ENCODE data around the gene NPLOC4.

The NPLOC4 gene

DNA sequence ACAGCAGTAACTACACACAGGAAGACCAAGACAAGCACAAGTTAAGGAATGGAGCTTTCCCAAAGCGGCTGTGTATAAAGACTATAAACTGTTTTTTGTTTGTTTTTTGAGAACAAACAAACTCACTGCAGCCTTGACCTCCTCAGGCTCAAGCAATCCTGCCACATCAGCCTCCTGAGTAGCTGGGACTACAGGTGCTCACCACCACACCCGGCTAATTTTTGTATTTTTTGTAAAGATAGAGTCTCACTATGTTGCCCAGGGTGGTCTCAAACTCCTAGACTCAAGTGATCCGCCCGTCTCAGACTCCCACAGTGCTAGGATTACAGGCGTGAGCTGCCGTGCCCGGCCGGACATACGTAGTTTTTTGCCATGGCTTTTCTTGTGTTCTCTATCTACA lies 23.5 kb upstream of the NPLOC4 start:
- DNase-seq, result no peak

DNA sequence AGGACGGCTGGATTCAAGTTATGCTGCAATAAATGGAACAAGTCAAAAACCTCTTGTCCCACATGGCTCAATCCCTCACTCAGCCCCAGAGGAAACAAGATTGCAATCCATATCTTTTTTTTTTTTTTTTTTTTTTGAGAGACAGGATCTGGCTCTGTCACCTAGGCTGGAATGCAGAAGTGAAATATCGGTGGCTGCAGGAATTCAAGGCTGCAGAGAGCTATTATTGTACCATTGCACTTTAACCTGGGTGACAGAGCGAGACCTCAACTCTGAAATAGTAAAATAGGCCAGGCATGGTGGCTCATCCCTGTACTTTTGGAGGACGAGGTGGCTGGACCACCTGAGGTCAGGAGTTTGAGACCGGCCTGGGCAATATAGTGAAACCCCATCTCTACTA lies 22.1 kb upstream of the NPLOC4 start:
- no peak for DNase-seq

DNA sequence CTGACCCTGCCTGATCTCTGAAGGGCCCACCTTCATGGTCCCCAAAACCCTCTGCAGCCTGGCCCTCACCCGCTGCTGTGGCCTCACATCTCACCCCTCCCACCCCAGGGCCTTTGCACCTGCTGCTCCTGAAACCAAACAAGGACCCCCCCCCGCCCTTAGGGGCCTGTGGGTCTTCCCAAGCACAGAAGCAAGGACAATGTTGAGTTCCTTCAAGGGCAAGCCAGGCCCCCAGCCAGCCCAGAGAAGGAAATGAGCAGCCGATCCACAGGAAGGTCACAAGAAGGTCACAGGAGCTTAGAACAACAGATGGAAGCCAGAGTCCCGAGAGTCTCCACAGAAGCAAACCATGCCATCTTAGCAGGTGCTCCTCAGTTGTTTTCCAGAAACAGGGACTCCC lies 19.9 kb upstream of the NPLOC4 start:
- no peak for DNase-seq

DNA sequence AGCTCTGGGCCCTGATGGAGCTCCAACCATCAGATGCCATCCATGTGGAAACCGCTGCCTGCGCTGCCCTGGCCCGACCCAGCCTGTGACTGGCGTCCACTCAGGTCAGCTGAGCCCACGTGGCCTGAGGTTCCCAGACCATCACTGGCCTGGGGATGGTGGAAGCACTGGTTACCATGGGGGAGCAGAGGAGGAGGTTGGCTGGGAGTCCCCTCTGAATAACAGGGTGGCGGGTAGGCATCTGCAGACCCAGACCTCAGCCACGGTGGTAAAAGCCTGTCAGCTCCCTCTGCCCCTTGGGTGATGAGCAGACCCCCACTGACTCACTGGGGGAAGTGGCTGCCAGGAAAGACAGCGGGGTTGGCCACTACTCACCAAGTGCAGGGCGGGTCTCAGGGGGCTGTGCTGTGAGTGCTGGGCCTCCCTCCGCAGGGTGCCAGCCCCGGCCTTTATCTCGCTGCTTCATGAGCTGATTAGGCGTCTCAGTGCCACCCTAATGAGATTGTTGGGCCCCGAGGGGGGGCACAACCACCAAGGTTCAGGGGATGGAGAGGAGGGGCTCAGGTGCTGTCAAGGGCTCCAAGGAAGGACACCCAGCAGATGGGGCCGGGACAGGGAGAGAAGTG lies 19.3 kb upstream of the NPLOC4 start, which contains the start of gene PDE6G:
Gene PDE6G (minus strand): TSS at position 425 of the 626 bp plus-strand sequence. CDS start 3,237 bp downstream, outside the sequence.
- DNase-seq, result peak; percentile 71

DNA sequence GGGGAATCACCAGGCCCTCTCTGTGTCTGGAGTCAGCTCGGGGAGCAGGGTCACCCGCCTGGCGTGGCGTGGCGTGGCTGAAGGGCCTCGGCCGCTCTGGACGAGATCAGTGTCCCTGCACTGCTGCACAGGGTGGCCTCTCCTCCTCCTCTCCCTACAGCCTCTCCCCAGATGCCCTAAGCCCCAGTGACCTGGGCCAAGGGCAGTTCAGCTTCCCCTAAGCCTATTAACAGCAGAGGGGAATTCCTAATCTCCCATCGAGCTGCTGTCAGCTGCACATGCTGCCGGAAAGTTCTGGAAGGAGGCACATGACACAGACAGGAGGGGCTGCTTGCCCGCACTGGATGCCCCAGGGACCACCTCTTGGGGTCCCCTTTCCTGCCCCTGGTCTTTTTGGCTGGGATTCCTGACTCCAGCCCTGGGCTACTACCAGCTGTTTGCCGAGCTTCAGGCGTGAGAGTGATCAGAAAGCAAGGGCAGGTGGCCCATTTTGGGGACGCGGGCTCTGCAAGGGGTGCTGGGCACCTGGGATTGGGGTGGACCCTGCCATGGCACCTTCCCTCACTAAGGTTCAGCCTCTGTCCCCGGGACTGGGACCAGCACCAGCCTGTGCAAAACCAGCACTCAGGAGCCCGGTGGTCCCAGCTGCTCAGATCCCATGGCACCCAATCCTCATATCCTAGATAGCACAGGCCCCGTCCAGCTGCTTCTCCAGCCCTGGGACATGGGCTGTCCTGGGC lies 18.6 kb upstream of the NPLOC4 start:
- no peak for DNase-seq

DNA sequence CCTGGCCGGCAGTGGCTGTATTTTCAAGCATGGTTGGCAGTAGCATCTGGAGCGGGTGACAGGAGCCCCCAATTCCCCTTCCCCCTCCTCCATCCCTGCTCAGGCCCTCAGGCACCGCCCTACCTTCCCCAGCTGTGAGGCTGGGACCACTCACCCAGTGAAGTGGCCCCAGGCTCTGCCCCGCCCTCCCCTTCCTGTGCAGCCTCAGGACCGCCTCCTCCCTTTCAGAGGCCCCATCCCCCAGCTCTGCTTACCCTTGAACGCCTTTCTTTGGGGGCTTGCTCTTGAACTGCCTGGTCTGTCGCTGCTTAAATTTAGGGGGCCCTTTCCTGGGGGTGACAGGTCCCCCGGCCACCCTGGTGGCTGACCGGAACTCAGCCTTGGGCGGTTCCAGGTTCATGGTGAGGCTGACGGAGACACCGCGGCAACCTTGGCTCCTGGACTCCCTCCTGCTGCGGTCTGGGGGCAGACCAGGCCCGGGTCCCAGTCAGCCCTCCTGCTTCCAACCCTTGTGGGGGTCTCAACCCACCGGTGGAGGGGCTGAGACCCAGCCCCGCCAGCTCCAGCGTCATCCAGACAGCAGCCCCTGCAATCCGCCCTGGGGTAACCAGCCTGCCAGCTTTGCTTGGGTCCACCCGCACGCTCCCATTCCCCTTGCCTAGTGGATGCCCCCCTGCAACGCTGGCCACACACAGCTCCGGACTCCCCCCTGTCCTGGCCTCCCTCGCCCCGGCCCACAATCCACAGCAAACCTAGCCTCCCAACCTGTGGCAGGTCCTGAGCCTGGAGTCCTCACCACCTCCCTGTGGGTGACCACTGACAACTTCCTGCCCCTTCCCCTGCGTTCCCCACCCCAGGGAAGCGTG lies 16.2 kb upstream of the NPLOC4 start:
- peak; percentile 72 for DNase-seq

DNA sequence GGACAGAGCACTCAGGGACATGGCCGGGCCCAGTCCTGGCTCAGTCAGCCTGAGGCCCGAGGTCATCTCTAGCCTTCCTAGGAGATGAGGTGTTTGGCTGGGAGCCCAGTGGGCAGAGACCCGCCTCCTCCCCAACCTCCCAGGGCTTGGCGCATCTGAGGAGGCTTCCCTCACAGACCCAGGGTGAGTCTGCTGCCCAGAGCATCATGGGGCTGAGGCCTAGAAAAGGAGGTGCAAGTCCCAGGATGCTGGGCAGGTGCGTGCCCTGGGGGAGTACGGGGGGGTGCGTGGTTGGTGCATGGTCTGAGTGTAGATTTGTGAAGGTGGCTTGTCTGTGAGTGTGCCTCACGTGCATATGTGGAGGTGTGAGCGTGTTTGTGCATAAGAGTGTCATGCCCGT lies 14.8 kb upstream of the NPLOC4 start:
- DNase-seq, result peak; percentile 70

DNA sequence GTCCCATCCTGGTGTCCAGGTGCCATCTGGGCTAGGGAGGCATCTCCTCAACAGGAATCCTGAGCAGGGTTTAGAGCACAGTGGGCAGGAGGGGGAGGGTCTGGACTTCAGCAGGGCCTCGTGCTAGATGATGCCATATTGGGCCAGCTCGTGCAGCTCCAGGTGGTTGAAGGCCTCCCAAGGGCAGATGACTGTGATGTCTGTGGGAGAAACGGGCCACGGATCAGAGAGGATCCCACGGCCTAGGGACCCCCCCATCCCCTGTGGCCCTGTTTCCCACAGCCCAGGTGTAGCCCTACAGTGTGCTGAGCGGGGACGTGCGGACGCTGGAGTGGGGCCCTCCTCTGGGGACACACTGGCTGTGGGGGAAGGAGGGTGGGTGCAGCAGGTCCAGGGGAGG lies 14.0 kb upstream of the NPLOC4 start:
- no peak for DNase-seq

DNA sequence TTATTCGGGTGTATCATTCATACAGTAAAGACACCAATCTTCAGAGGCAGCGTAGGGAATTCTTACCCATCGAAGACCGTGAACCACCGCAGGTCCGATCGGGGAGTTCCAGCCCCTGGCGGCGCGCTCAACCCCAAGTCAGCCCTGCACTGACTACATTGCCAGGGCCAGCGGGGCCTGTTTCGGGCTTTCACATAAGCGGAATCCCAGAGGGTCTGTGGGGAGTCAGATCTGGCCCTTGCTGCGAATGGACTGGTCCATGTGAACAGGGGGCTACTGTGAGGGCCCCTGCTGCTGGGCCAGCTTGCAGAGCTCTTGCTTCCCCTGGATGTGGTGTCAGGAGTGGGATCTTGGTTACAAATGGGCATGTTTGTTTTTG lies 11.8 kb upstream of the NPLOC4 start:
- DNase-seq, result no peak

DNA sequence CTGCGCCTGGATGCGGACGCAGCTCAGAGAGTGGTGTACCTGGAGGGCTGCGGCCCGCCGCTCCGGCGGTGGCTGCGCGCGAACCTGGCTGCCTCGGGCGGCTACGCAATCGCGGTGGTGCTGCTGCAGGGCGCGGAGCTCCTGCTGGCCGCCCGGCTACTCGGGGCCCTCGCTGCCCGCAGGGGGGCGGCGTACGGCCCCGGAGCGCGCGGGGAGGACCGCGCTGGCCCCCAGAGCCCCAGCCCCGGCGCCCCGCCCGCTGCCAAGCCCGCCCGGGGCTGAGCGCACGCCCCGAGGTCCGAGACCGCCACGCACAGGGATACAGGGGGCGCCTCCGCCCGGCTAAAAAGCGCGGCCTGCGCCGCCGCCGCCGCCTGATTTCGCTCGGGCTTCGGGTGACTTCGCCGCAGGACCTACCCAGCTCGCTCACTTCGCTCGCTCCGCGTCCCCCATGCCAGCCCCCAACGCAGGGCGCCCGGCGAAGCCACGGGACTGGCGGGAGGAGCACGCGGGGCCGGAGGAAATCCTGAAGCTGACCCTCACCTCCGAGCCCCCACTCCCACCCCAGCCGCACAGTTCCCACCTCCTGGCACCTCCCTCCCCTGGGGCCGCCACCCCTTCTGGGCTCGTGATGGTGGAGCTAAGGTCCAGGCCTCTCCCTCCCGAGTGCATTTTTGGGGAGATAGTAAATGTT lies 11.2 kb upstream of the NPLOC4 start:
- DNase-seq, result no peak

DNA sequence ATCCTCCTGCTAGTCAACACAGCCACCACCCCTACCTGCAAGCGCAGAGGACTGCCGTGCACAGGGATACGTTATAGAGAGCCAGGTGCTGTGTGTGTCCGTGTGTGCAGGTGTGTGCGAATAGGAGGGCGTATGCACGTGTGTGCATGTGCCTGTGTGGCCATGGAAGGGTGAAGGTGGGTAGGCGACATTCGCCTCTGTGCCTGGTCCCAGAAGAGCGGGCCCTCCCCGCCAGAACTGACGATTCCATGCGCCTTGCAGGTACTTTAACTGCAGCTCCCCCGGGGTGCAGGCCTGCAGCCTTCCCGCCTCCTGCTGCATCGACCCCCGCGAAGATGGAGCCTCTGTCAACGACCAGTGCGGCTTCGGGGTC lies 10.7 kb upstream of the NPLOC4 start:
- DNase-seq, result no peak

DNA sequence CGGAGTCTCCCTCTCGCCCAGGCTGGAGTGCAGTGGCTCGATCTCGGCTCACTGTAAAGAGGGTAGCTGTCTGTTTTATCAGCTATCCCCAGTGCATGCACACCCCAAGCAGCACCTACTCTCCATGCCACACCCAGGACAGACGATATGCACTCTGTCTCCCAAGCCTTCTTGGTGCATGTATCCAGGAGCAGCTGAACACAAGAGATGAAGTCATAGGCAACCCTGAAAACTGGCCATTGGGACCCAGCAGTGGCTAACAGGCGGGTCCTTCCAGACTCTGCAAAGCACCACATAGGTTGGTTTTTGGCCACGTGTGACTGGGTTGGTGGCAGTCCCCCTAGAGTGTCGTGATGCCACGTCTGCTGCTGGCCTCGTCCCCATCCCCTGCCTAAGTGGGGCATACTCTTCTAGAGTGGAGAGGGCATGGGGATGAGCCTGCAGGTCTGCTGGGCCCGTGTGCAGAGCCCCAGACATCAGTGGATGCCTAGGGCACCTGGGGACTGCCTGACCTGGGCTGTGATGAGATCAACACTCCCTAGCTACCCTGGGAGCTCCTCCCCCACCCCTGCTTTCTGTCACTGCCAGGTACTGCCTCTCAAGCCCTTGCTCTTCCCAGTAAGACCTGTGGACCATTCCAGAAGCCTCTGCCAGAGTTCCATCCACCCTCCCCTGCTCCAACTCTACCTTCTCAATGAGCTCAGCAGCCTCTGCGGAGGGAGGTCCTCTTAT lies 10.1 kb upstream of the NPLOC4 start:
- DNase-seq, result peak; percentile 86

DNA sequence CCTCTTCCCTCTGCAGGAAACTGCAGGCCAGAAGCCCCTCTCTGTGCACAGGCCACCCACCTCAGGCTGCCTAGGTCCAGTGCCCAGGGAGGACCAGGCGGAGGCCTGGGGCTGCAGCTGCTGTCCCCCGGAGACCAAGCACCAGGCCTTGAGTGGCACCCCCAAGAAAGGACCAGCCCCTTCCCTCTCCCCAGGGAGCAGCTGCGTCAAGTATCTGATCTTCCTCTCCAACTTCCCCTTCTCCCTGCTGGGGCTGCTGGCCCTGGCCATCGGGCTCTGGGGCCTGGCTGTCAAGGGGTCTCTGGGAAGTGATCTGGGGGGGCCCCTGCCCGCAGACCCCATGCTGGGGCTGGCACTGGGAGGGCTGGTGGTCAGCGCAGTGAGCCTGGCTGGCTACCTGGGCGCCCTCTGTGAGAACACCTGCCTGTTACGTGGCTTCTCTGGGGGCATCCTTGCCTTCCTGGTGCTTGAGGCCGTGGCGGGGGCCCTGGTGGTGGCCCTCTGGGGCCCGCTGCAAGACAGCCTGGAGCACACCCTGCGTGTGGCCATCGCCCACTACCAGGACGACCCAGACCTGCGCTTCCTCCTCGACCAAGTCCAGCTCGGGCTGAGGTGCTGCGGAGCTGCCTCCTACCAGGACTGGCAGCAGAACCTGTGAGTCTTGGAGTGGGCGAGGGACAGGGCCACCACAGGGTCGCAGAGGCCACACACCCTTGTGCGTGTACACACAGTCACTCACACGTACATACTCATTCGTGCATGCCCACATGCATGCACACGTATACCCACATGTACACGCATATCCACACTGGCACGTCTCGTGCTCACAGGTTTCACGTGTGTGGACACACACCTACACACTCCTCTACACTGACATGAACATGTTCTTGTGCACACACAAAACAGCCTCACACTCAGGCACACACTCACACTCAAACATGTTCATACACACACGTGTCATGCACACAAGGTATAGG lies 8.4 kb upstream of the NPLOC4 start:
- DNase-seq, result no peak

DNA sequence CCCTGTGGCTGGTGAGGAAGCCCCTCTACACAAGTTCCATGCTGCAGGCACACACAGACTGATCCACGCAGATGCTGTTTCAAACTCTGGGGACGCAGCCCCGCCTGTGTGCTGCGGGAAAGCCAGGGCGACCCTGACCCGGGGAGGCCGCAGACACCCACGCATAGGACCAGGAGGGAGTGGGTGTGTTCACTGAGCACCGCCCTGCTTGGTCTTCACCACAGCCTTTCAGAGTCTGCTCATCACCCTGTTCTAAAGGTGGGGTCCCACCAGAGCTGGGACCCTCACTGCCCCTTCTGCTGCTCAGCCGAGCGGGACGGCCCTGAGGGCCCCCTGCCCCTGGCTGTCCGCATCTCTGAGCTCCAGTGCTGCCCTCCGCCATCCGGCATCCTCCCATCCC lies 7.6 kb upstream of the NPLOC4 start:
- DNase-seq, result no peak

DNA sequence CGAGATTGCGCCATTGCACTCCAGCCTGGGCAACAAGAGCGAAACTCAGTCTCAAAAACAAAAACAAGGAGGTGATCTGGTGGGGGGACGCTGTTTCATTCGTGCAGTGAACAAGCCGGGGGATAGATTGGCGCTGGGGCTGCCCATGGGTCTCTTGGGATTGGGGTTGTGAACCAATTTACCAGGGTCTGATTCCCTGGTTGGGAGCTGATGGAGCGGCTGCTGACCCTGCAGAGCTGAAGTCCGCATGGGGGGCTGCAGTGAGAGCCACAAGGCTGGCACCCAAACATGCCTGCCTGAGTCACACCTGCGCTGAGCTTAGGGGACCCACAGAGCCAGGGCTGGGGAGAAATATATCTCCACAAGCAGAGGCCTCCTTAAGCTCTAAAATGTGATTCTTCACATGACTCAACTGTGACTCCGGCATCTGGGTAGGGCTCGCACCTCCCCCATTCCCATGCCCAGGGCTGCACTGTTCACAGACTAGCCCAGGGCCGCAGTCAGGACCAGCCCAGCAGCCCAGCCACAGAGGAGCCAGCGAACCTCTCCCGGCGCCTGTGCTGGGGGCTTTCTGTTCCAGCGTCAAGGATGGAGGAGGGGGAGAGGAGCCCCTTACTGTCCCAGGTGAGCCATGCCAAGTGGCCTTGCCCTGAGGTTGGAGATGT lies 5.0 kb upstream of the NPLOC4 start:
- peak; percentile 52 for DNase-seq

DNA sequence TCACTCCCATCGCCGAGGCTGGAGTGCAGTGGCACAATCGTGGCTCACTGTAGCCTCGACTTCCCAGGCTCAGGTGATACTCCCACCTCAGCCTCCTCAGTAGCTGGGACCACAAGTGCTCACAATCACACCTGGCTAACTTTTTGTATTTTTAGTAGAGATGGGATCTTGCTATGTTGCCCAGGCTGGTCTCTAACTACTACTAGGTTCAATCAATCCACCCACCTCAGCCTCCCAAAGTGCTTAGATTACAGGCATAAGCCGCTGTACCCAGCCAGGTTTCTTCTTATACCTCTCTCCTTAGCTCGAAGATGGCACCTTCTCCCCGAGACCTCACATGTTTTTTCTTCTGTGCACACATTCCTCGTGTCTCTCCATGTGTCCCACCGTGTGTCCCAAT lies 3.1 kb upstream of the NPLOC4 start:
- DNase-seq, result no peak

DNA sequence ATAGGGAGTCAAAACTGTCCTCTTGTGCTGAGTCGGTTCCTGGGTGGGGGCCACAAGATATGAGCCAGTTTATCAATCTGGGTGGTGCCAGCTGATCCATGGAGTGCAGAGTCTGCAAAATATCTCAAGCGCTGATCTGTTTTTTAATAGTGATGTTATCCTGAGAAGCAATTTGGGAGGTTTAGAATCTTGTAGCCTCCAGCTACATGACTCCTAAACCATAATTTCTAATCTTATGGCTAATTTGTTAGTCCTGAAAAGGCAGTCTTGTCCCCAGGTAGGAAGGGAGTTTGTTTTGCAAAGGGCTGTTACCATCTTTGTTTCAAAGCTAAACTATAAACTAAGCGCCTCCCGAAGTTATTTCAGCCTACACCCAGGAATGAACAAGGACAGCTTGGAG lies 1.8 kb upstream of the NPLOC4 start:
- DNase-seq, result no peak

DNA sequence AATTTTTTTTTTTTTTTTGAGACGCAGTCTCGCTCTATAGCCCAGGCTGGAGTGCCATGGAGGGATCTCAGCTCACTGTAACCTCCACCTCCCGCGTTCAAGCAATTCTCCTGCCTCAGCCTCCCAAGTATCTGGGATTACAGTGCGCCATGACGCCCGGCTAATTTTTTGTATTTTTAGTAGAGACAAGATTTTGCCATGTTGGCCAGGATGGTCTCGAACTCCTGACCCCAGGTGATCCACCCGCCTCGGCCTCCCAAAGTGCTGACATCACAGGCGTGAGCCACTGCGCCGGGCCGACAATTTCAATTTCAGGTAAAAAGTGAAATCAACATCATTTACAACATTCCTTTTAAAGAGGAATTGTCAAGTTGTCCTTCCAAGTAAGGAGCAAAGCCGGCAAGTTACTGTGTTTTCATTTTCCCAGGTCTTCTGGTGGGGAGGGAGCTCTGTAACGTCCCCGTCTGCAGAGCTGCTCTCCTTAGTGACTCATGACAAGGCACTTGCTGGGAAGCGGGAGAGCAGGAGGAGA lies 873 bp downstream of the NPLOC4 start:
- peak; percentile 49 for DNase-seq

DNA sequence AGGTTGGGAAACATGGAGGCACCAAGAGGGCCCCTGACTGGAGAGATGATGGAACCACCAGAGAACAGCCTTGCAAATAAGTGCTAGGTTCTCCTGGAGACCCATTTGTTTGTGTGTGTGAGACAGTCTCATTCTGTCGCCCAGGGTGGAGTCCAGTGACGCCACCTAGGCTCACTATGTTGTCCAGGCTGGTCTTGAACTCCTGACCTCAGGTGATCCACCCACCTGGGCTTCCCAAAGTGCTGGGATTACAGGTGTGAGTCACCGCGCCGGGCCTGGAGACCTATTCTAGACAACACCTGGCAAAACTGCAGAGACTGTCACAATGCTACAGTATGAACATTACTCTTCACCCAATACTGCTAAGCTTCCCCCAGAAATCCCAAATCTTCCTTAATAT lies 1.5 kb downstream of the NPLOC4 start:
- no peak for DNase-seq

DNA sequence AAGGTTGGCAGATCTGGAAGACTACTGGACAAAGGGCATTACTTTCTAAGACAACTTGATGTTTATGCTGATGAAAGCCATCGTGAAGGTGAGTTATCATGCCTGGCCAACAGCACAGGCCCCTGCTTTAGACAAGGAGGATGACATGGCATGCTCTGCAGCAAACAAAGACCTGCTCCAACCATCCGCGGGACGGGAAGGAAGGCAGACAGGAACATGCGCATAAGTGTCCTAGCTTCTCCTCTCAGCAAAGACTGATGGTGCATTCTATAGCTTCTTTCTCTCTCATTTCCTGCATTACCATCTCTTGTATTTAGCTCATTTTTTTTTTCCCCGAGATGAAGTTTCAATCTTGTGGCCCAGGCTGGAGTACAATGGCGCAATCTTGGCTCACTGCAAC lies 5.4 kb downstream of the NPLOC4 start:
- DNase-seq, result no peak

Data from hematopoietic multipotent progenitor cell treated with erythropoietin and hydrocortisone succinate and interleukin-3 and kit ligand, for 6 days (in vitro differentiated cells).